Ishikawa (cell line): Measurements from ENCODE around the gene ZER1.

Experiments
- EGR1 ChIP-seq: IDR thresholded peaks from 2 replicates; pipeline ENCODE4 v1.6.1; 2012
- EP300 ChIP-seq: IDR thresholded peaks from 2 replicates; pipeline ENCODE4 v1.6.1; 2012; ENCODE audit warnings: borderline replicate concordance
- FOXM1 ChIP-seq: IDR thresholded peaks from 2 replicates; pipeline ENCODE4 v1.6.1; 2012; ENCODE audit warnings: low read depth, borderline replicate concordance
- MAX ChIP-seq: IDR thresholded peaks from 2 replicates; pipeline ENCODE4 v1.6.1; 2012
- RAD21 ChIP-seq: IDR thresholded peaks from 2 replicates; pipeline ENCODE4 v1.6.1; 2012; ENCODE audit warnings: low read depth
- TAF1 ChIP-seq: IDR thresholded peaks from 2 replicates; pipeline ENCODE4 v1.6.1; 2012; ENCODE audit warnings: low read depth, mild to moderate bottlenecking
- USF1 ChIP-seq: IDR thresholded peaks from 2 replicates; pipeline ENCODE4 v1.6.1; 2012
- YY1 ChIP-seq: IDR thresholded peaks from 2 replicates; pipeline ENCODE4 v1.6.1; 2012; ENCODE audit warnings: low read depth
- ZBTB7A ChIP-seq: IDR thresholded peaks from 2 replicates; pipeline ENCODE4 v1.6.1; 2012; ENCODE audit warnings: low read depth

- TF ChIP-seq USF1, result no peak
- TF ChIP-seq TAF1, result no peak
- TF ChIP-seq MAX, result no peak
- TF ChIP-seq YY1, result no peak
- no peak for TF ChIP-seq RAD21
- TF ChIP-seq FOXM1, result no peak
- TF ChIP-seq ZBTB7A, result no peak
- no peak for TF ChIP-seq EGR1
- TF ChIP-seq EP300, result no peak
Observed at GRCh38 chr9:128696923-128697707, 74.6 kb downstream of the ZER1 start.
